Testis (tissue), 3 donors: Measurements from ENCODE around the gene JAKMIP1. TPM values are rescaled to one million over a fixed set of nuclear protein-coding genes. Genes with fewer than 3 reads are reported as not detected.
A peak's percentile ranks its signal among the peaks of the same experiment; 100 is the strongest.

Experiments used
- DNase-seq: peaks from one replicate; pipeline ENCODE4 v3.0.0-alpha.2; 2019
- H3K27ac ChIP-seq, 2 donors: fragments of 200-600 bp; sonication (generic); one replicate each; pipeline ENCODE4 v1.5.1; 2019
- H3K27me3 ChIP-seq: fragments of 200-600 bp; sonication (generic); one replicate; pipeline ENCODE4 v1.5.1; 2019
- H3K36me3 ChIP-seq: fragments of 200-600 bp; sonication (generic); one replicate; pipeline ENCODE4 v1.5.1; 2017; ENCODE audit warnings: low read depth; ENCODE audit errors: missing control alignments
- H3K4me1 ChIP-seq: fragments of 200-600 bp; sonication (generic); one replicate; pipeline ENCODE4 v1.5.1; 2019
- H3K4me3 ChIP-seq, 2 donors: fragments of 200-600 bp; sonication (generic); one replicate each; pipeline ENCODE4 v1.5.1; 2017 to 2019
- H3K9me3 ChIP-seq: fragments of 200-600 bp; sonication (generic); one replicate; pipeline ENCODE4 v1.5.1; 2017
- POLR2A ChIP-seq: fragments of 450-650 bp; IDR thresholded peaks from one replicate; pipeline ENCODE4 v1.6.1; 2017; ENCODE audit warnings: antibody characterized with exemption, mild to moderate bottlenecking, moderate library complexity
- WGBS, 2 donors: methylation state at CpG; one replicate each; pipeline ENCODE4 v1.1.5; 2018; 5-methylcytosine and 5-hydroxymethylcytosine counted together
- intact Hi-C: fragments of 100-400 bp; cut with DNase I; formaldehyde crosslinking; loops from one replicate; pipeline ENCODE4 v1.15.1; 2023; ENCODE audit warnings: low total_unique reads
- polyA plus RNA-seq: library from polyadenylated mRNA; stranded (reverse); fragments of 350-450 nt; fragmentation: Illumina TruSeq; extraction: RNeasy Lipid Tissue Mini Kit (QIAGEN cat#74804); gene quantifications from one replicate; pipeline ENCODE4 v1.2.3, GENCODE V29; 2014; ENCODE audit warnings: low read depth, low replicate concordance; ENCODE audit not compliant: insufficient read depth
- total RNA-seq, 2 donors: library from RNA; depleted of rRNA; stranded (reverse); fragments of >200 nt; gene quantifications; one replicate each; pipeline ENCODE4 v1.2.3, GENCODE V29; 2016
- TF ChIP-seq, protein P1 (sequence below), 3 experiments: fragments of 450-650 bp in 2 of 3; fragments of 200-600 bp in 1 of 3; sonication (generic) in 1 of 3; IDR thresholded peaks; one replicate each; pipeline ENCODE4 v1.5.1; 2016 to 2019; ENCODE audit warnings: antibody characterized with exemption in 3 of 3, mild to moderate bottlenecking in 2 of 3, moderate library complexity in 1 of 3

The JAKMIP1 gene
- total and polyA plus RNA-seq, 3 donors from 2014 or later = 10.7 to 18.1 (median 15.2) TPM

DNA sequence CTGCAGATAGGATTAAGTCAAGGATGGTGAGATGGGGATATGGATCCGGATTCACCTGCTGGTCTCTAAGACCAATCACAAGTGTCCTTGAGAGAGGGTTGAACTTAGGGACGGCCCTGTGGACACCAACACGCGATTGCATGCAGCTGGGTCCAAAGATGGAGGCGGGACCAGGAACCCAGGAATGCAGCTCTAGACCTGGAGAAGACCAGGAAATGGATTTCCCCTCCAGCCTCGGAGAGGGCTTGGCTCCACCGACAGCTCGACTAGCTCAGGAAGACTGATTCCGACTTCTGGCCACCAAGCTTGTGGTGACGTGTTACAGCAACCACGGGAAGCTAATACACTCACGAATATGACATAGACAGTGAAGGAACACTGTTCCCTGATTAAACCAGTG lies 186.8 kb downstream of the JAKMIP1 start:
- H3K27ac ChIP-seq = no peak overlapping the region
- no peaks in the 10 kb centered on the region for H3K27me3 ChIP-seq
- 86 to 90% methylated on average over 12 of the region's 12 CpGs for WGBS, 2 donors
- H3K9me3 ChIP-seq = no peaks in the 10 kb centered on the region
- intact Hi-C loops = no loop called here
- no peaks in the 10 kb centered on the region for H3K4me1 ChIP-seq
- no peaks in the 10 kb centered on the region for H3K36me3 ChIP-seq
- TF ChIP-seq POLR2A = no peak
- TF ChIP-seq, protein P1, sequence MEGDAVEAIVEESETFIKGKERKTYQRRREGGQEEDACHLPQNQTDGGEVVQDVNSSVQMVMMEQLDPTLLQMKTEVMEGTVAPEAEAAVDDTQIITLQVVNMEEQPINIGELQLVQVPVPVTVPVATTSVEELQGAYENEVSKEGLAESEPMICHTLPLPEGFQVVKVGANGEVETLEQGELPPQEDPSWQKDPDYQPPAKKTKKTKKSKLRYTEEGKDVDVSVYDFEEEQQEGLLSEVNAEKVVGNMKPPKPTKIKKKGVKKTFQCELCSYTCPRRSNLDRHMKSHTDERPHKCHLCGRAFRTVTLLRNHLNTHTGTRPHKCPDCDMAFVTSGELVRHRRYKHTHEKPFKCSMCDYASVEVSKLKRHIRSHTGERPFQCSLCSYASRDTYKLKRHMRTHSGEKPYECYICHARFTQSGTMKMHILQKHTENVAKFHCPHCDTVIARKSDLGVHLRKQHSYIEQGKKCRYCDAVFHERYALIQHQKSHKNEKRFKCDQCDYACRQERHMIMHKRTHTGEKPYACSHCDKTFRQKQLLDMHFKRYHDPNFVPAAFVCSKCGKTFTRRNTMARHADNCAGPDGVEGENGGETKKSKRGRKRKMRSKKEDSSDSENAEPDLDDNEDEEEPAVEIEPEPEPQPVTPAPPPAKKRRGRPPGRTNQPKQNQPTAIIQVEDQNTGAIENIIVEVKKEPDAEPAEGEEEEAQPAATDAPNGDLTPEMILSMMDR (IDR thresholded peaks at IDR 0.05) = no peak
- no peak for DNase-seq
- H3K4me3 ChIP-seq = no peak overlapping the region

DNA sequence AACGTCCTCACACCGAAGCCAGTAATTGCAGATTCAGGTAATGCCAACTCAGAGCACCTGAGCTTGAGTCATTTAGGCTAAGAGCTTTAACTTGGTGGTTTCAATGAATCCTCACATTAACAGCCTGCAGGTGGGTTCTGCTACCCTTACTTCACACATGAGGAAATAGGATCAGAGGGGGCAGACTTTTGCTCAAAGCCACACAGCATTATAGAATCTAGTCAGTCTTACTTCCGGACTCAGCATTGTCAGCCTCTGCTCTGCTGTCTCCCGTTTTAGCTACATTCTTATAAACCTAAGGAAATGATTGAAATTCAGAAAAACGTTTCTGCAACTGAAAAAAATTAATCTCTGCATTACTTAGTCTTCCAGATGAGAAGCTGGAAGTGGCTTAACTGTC lies 188.1 kb downstream of the JAKMIP1 start:
- Histone ChIP-seq H3K36me3 (no peaks in the 10 kb centered on the region), H3K27ac (no peak overlapping the region), H3K9me3 (no peaks in the 10 kb centered on the region), H3K4me3 (no peak overlapping the region), H3K4me1 (no peaks in the 10 kb centered on the region), H3K27me3 (no peaks in the 10 kb centered on the region)
- WGBS, 2 donors = 73 to 75% methylated on average over 5 of the region's 5 CpGs
- DNase-seq = no peak
- intact Hi-C loops = no loop called here
- TF ChIP-seq, protein P1 (IDR thresholded peaks at IDR 0.05) = no peak
- no peak for TF ChIP-seq POLR2A

DNA sequence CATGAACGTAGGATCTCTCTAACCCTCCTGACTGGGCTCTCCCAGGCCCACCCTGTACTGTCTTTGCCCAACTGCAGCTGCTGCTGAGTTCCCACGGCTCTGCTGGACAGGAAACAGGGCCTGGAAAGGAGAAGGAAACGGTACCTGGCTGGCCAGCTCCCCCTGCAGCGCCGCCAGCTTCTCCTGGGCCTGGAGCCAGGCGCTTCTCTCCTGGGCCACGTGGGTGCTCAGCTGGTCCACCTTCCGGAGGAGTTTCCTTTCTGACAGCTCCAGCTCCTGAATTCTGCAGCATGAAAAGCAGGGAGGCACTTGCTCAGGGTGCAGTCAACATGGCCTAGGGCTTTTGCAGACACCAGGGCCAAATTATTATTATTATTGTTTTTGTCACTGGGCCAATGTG lies 188.7 kb downstream of the JAKMIP1 start:
- DNase-seq = peak; percentile 34
- Histone ChIP-seq H3K9me3 (no peaks in the 10 kb centered on the region), H3K27me3 (no peaks in the 10 kb centered on the region), H3K4me3 (no peak overlapping the region), H3K27ac (no peak overlapping the region), H3K36me3 (no peaks in the 10 kb centered on the region), H3K4me1 (no peaks in the 10 kb centered on the region)
- 16 to 49% methylated on average over 8 of the region's 8 CpGs for WGBS, 2 donors
- TF ChIP-seq, protein P1 (IDR thresholded peaks at IDR 0.05) = no peak
- TF ChIP-seq POLR2A = no peak
- intact Hi-C loops = no loop called here

DNA sequence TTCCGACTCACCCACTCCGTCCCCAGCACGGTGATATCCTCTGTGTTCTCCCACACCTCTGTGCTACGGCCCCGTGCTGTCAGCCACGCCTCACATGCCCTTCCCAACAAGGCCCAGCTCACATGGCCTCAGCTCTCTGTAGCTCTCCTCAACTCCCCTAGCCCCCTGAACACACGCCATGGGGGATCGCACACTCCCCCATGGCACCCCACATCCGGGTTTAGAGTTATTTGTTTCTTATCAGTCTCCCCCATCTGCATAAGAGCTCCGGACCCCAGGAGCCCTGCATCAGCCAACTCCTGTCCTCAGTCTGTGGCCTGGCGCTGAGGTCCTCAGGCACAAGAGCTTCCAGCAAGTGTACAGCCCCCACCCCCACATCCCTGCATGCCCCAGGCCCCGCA lies 189.1 kb downstream of the JAKMIP1 start:
- TF ChIP-seq, protein P1 (IDR thresholded peaks at IDR 0.05) = no peak
- no peak for TF ChIP-seq POLR2A
- no peak for DNase-seq
- H3K9me3 ChIP-seq = no peaks in the 10 kb centered on the region
- no peaks in the 10 kb centered on the region for H3K27me3 ChIP-seq
- 42 to 61% methylated on average over 10 to 11 of the region's 12 CpGs for WGBS, 2 donors
- no peaks in the 10 kb centered on the region for H3K36me3 ChIP-seq
- H3K4me3 ChIP-seq = no peak overlapping the region
- no peak overlapping the region for H3K27ac ChIP-seq
- intact Hi-C loops = no loop called here
- H3K4me1 ChIP-seq = no peaks in the 10 kb centered on the region

DNA sequence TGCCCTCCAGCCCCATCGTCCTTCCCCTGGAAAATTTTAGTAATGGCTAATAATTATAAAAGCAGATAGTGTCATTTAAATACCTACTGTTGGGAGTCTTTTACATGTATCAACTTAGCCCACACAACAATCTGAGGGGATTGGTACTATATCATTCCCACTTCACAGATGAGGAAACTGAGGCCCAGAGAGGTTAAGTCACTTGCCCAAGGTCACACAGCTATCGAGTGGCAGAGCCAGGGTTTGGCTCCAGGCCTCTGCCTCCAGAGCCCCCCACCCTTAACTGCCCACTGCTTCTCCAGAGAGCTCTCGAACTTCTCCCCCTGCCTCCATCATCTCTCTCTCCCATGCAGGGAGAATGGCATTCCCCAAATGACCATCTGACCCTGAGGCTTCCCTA lies 189.6 kb downstream of the JAKMIP1 start:
- Histone ChIP-seq H3K4me1 (no peaks in the 10 kb centered on the region), H3K27ac (no peak overlapping the region), H3K27me3 (no peaks in the 10 kb centered on the region), H3K4me3 (no peak overlapping the region), H3K36me3 (no peaks in the 10 kb centered on the region), H3K9me3 (no peaks in the 10 kb centered on the region)
- intact Hi-C loops = no loop called here
- 77 to 81% methylated on average over 3 of the region's 3 CpGs for WGBS, 2 donors
- DNase-seq = no peak
- TF ChIP-seq, protein P1 (IDR thresholded peaks at IDR 0.05) = no peak
- no peak for TF ChIP-seq POLR2A
